Esophagus (tissue), 2 donors: ENCODE measurements around the gene PPIH. TPM values are rescaled to one million over a fixed set of nuclear protein-coding genes. Genes with fewer than 3 reads are reported as not detected.

ENCODE experiments used
- H3K27ac ChIP-seq, 2 donors: one replicate each; pipeline ENCODE4 v1.5.1; 2013; ENCODE audit warnings: low read depth in 2 of 2, mild to moderate bottlenecking in 2 of 2, inconsistent platforms in 1 of 2, low read length in 1 of 2, moderate library complexity in 1 of 2
- H3K27me3 ChIP-seq, 2 donors: one replicate each; pipeline ENCODE4 v1.6.1; 2013; ENCODE audit warnings: low read length in 2 of 2, control low read depth in 1 of 2, mild to moderate bottlenecking in 1 of 2; ENCODE audit not compliant: insufficient read depth in 2 of 2, control insufficient read depth in 1 of 2
- H3K36me3 ChIP-seq, 2 donors: one replicate each; pipeline ENCODE4 v1.6.1; 2013; ENCODE audit warnings: low read length in 1 of 2; ENCODE audit not compliant: control insufficient read depth in 2 of 2, insufficient read depth in 2 of 2
- H3K4me1 ChIP-seq, 2 donors: one replicate each; pipeline ENCODE4 v1.6.1; 2013; ENCODE audit warnings: low read length in 1 of 2; ENCODE audit not compliant: control insufficient read depth in 2 of 2, insufficient read depth in 2 of 2
- H3K4me3 ChIP-seq, 2 donors: one replicate each; pipeline ENCODE4 v1.5.1; 2013; ENCODE audit warnings: low read length in 2 of 2, mild to moderate bottlenecking in 2 of 2, low read depth in 1 of 2, moderate library complexity in 1 of 2
- H3K9me3 ChIP-seq, 2 donors: one replicate each; pipeline ENCODE4 v1.6.1; 2013; ENCODE audit warnings: mild to moderate bottlenecking in 2 of 2, low read depth in 1 of 2, low read length in 1 of 2, moderate library complexity in 1 of 2; ENCODE audit not compliant: control insufficient read depth in 2 of 2, insufficient read depth in 1 of 2
- WGBS, 2 donors: extraction: QIAGEN DNeasy Blood & Tissue Kit; methylation state at CpG; one replicate each; pipeline ENCODE4 v1.1.7; 2013; 5-methylcytosine and 5-hydroxymethylcytosine counted together
- polyA plus RNA-seq, 2 donors: library from polyadenylated mRNA; stranded (reverse); fragments of 200-250 nt; gene quantifications; one replicate each; pipeline ENCODE4 v1.2.3, GENCODE V29; 2013
- donor health status: healthy with polysubstance abuse.
- donor health status: Bipolar disorder and iron deficiency.

Gene PPIH
- polyA plus RNA-seq, 2 donors = 44.9 to 48.9 TPM

DNA sequence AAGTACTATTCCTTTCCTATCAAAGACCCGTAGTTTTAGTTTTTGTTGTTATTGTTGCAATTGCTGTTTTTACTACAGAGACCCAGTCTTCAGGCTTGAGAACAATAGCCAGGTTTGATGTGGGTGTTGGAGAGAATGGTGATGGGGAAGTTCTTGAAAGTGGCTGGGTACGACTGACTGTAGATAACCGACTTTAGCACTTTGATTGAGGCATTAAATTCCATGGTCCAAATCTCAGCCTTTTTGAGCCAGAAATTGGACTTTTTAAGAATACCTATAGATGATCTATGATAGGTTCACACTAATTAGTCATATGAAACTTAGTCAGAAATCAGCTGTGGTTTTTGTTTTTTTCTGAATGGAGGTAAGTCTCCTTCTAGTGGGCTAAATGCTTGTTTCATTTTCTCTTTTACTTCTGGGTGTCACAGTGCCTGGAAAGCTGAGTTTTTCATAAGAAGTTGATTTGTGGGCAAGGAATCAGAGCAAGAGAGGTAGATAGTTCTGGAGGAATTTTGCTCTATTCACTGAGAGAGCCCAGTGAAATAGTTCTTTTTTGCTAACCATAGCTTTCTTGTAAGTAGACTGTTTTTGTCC, 2.8 kb downstream of the PPIH start:
- WGBS, 2 donors = 69 to 79% methylated on average over 3 of the region's 3 CpGs
- H3K9me3 ChIP-seq = no peaks in the 10 kb centered on the region
- H3K4me3 ChIP-seq = no peak overlapping the region
- no peaks in the 10 kb centered on the region for H3K27me3 ChIP-seq
- H3K27ac ChIP-seq = no peak overlapping the region
- peaks cover 8 to 14% of the 10 kb centered on the region in 2 donors for H3K36me3 ChIP-seq
- H3K4me1 ChIP-seq = peaks cover 0 to 6% of the 10 kb centered on the region in 2 donors

DNA sequence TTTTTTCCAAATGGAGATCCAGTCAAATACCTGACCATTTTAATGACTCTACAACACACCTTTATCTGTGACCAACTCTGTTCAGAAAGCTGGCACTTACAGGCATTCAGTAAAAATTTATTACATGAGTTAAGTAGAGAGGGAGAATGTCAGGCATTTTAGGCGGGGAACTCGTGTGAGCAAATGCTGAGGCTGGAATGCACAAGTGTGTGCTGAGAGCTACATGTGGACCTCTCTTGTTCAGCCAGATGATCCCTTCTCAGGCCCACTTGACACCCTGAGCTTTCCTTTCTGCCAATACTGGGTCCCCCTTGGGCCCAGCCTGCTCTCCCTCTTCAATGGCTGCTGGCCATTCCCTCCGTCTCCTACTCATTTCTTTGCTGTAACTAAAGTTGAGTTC, 11.7 kb downstream of the PPIH start:
- H3K36me3 ChIP-seq = peaks cover 8 to 23% of the 10 kb centered on the region in 2 donors
- no peaks in the 10 kb centered on the region for H3K9me3 ChIP-seq
- peaks cover 0 to 4% of the 10 kb centered on the region in 2 donors for H3K4me1 ChIP-seq
- 96 to 97% methylated on average over 3 of the region's 3 CpGs for WGBS, 2 donors
- H3K4me3 ChIP-seq = no peak overlapping the region
- H3K27me3 ChIP-seq = no peaks in the 10 kb centered on the region
- no peak overlapping the region for H3K27ac ChIP-seq

GRCh38 chr1:42670425-42670824, 12.2 kb downstream of the PPIH start:
- Histone ChIP-seq H3K4me1 (peaks cover 0 to 4% of the 10 kb centered on the region in 2 donors), H3K27ac (no peak overlapping the region), H3K9me3 (no peaks in the 10 kb centered on the region), H3K4me3 (no peak overlapping the region), H3K36me3 (peaks cover 12 to 20% of the 10 kb centered on the region in 2 donors), H3K27me3 (no peaks in the 10 kb centered on the region)
- WGBS, 2 donors = 96 to 98% methylated on average over 4 of the region's 4 CpGs

GRCh38 chr1:42674214-42674613, 16.0 kb downstream of the PPIH start:
- Histone ChIP-seq H3K4me3 (no peak overlapping the region), H3K36me3 (peaks cover 4 to 5% of the 10 kb centered on the region in 2 donors), H3K27me3 (no peaks in the 10 kb centered on the region), H3K4me1 (peaks cover 0 to 4% of the 10 kb centered on the region in 2 donors), H3K27ac (no peak overlapping the region), H3K9me3 (no peaks in the 10 kb centered on the region)

DNA sequence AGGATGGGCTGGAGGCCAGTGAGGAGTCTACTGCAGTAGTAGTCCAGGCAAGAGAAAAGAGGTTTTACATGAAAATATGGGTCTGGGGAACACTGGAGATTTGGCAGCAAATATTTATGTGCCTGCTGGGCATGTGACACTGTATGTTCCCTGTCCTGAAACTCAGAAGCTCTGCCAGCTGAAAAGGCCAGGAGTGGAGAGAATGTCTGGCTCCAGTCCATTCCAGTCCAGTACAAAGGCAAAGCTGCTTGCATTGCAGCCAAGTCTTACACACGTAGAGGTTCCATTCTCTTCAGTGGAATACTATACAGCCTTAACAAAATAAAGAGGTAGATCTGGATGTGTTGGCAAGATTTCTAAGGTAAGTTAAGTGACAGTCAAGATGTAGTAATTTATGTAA, 16.5 kb downstream of the PPIH start:
- no peak overlapping the region for H3K27ac ChIP-seq
- H3K4me3 ChIP-seq = no peak overlapping the region
- peaks cover 0 to 4% of the 10 kb centered on the region in 2 donors for H3K4me1 ChIP-seq
- H3K9me3 ChIP-seq = no peaks in the 10 kb centered on the region
- H3K36me3 ChIP-seq = peaks cover 4 to 5% of the 10 kb centered on the region in 2 donors
- 24 to 42% methylated on average over 1 of the region's 1 CpG for WGBS, 2 donors
- no peaks in the 10 kb centered on the region for H3K27me3 ChIP-seq

GRCh38 chr1:42675467-42675866, 17.2 kb downstream of the PPIH start:
- no peaks in the 10 kb centered on the region for H3K27me3 ChIP-seq
- peaks cover 2 to 5% of the 10 kb centered on the region in 2 donors for H3K36me3 ChIP-seq
- H3K27ac ChIP-seq = no peak overlapping the region
- WGBS, 2 donors = 67 to 73% methylated on average over 3 of the region's 3 CpGs
- H3K4me1 ChIP-seq = peaks cover 0 to 4% of the 10 kb centered on the region in 2 donors
- H3K9me3 ChIP-seq = no peaks in the 10 kb centered on the region
- no peak overlapping the region for H3K4me3 ChIP-seq

DNA sequence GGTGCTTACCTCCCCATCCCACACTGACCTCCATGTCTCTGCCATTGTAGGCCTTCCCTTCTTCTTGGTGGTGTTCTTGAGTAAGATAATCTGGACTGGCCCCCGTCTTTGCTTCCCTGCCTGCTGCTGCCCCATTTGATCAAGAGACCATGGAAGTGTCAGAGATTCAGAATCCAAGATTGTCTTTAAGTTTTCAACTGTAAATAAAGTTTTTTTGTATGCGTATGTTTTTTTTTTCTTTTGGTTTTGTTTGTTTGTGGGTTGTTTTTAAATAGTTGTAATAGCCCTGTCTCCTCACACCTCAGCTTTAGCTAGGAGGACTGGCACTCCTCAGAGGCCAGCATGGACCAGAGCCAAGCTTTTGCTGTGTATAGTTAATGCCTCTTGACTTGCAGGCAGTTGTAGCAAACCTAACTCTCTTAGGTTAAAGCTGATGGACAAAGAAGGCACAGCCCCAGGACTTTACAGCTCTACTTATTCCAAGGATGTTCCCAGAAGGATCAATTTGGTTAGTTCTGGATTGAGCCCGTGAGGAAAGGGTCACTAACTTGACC, 18.4 kb downstream of the PPIH start:
- Histone ChIP-seq H3K27ac (no peak overlapping the region), H3K4me3 (no peak overlapping the region), H3K27me3 (no peaks in the 10 kb centered on the region), H3K9me3 (no peaks in the 10 kb centered on the region), H3K36me3 (peaks cover 2 to 5% of the 10 kb centered on the region in 2 donors), H3K4me1 (peaks cover 2 to 4% of the 10 kb centered on the region in 2 donors)
- 93 to 94% methylated on average over 3 of the region's 3 CpGs for WGBS, 2 donors

DNA sequence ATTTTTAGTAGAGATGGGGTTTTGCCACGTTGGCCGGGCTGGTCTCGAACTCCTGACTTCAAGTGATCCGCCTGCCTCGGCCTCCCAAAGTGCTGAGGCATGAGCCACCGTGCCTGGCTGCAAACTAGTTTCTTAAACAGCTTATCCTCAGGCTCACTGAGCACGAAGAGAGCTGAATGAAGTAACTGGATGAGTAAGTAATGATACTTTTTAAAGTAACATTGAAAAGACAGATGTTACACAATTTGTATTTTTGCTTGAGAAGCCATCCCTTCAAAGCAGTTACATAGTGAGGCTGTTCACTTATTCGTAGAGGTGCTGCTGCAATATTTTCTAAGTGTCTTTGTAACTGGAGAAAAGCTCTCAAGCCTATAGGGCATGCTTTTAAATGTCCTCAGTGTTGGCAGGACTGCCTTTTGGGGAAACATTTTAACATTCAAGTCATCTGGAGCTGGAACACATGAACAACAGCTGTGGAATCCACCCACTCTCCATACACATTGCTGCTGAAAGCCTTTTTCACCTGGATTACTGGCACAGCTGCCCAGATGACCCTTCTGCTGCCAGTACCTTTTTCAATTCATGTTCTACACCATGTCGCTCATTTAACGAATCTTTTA, 21.3 kb downstream of the PPIH start:
- Histone ChIP-seq H3K4me3 (no peak overlapping the region), H3K4me1 (peaks cover 4 to 5% of the 10 kb centered on the region in 2 donors), H3K36me3 (peaks cover 5% of the 10 kb centered on the region in 2 donors), H3K27ac (no peak overlapping the region), H3K9me3 (no peaks in the 10 kb centered on the region), H3K27me3 (no peaks in the 10 kb centered on the region)
- WGBS, 2 donors = 82 to 83% methylated on average over 10 of the region's 10 CpGs

DNA sequence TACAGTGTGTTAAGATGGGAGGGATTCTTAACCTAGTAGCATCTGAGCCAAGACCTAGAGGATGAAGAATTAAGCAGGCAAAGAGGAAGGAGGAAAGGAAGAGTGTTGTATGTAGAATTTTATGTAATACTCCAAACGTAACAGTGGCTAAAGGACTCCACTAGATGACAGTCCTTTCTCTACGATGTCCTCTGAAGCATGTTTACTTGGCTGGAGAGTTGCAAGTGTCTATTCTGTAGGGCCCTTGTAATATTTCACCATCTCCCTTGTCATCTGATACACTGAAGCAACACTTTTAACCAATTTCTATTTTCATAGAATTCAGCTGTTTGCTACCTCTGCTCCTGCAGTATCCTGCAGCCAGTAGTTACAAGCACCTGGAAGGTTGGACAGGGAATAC, 21.8 kb downstream of the PPIH start:
- Histone ChIP-seq H3K4me1 (peaks cover 3 to 5% of the 10 kb centered on the region in 2 donors), H3K27me3 (no peaks in the 10 kb centered on the region), H3K4me3 (no peak overlapping the region), H3K27ac (no peak overlapping the region), H3K9me3 (no peaks in the 10 kb centered on the region), H3K36me3 (peaks cover 5% of the 10 kb centered on the region in 2 donors)
- WGBS, 2 donors = 81 to 82% methylated on average over 2 of the region's 2 CpGs
